A673 (cell line): ENCODE results near the gene RAN. TPM values are rescaled to one million over a fixed set of nuclear protein-coding genes. Genes with fewer than 3 reads are reported as not detected.
"Not testable (repeated sequence)": the region's sequence is repeated elsewhere in the genome, so short reads cannot be mapped to it uniquely, and the experiment has no call there.

ENCODE experiments used
- BruUV-seq: library from RNA; stranded (reverse); fragments of 400-500 nt; replicated peaks from 2 replicates; lab custom pipeline; 2021; lab: Mats Ljungman, UMichigan
- CTCF ChIA-PET: fragments of 300-600 bp; sonication (Branson Sonifier 250); formaldehyde crosslinking; loops from one replicate; lab custom pipeline; 2022; ENCODE audit warnings: antibody characterized with exemption; lab: Charles Lee
- POLR2A ChIA-PET: fragments of 300-600 bp; sonication (Branson Sonifier 250); formaldehyde crosslinking; loops from one replicate; lab custom pipeline; 2022; ENCODE audit warnings: antibody characterized with exemption; ENCODE audit not compliant: low non-redundant PET; lab: Charles Lee
- DNase-seq: peaks from one replicate; pipeline ENCODE4 v3.0.0-alpha.2; 2015; ENCODE audit warnings: low spot score
- H3K27ac ChIP-seq: fragments of 200-600 bp; sonication (generic); 2 replicates; pipeline ENCODE4 v1.5.1; 2016; ENCODE audit warnings: mixed run types, low read depth, mild to moderate bottlenecking, mixed read lengths, antibody characterized with exemption, low read length; ENCODE audit not compliant: poor library complexity, severe bottlenecking
- H3K27me3 ChIP-seq: fragments of 200-600 bp; sonication (generic); replicated peaks from 2 replicates; pipeline ENCODE4 v1.6.1; 2017; ENCODE audit warnings: mixed run types, low read depth, mild to moderate bottlenecking, mixed read lengths, antibody characterized with exemption, low read length; ENCODE audit not compliant: insufficient read depth, poor library complexity
- H3K36me3 ChIP-seq: fragments of 200-600 bp; sonication (generic); 2 replicates; pipeline ENCODE4 v1.6.1; 2016; ENCODE audit warnings: mixed run types, mild to moderate bottlenecking, mixed read lengths, antibody characterized with exemption, low read length; ENCODE audit not compliant: insufficient read depth, poor library complexity, severe bottlenecking
- H3K4me1 ChIP-seq: fragments of 200-600 bp; sonication (generic); 2 replicates; pipeline ENCODE4 v1.6.1; 2017; ENCODE audit warnings: mixed run types, mild to moderate bottlenecking, mixed read lengths, antibody characterized with exemption, low read length; ENCODE audit not compliant: insufficient read depth, poor library complexity, severe bottlenecking
- H3K4me3 ChIP-seq: fragments of 200-600 bp; sonication (generic); 2 replicates; pipeline ENCODE4 v1.5.1; 2016; ENCODE audit warnings: low read depth, mixed run types, mild to moderate bottlenecking, mixed read lengths, low read length; ENCODE audit not compliant: poor library complexity, severe bottlenecking
- H3K9me3 ChIP-seq: fragments of 200-600 bp; sonication (generic); 2 replicates; pipeline ENCODE4 v1.6.1; 2016; ENCODE audit warnings: mixed run types, low read depth, mild to moderate bottlenecking, mixed read lengths, antibody characterized with exemption, low read length; ENCODE audit not compliant: poor library complexity, severe bottlenecking
- CTCF ChIP-seq: fragments of 300-800, 200-600 bp; sonication (generic); conservative IDR thresholded peaks from 2 replicates; pipeline ENCODE4 v1.5.1; 2017; ENCODE audit warnings: low read depth, mild to moderate bottlenecking, antibody characterized with exemption, low read length, moderate library complexity, mixed read lengths
- EZH2 ChIP-seq: fragments of 200-600 bp; sonication (generic); IDR thresholded peaks from 2 replicates; pipeline ENCODE4 v1.6.1; 2017; ENCODE audit warnings: borderline replicate concordance, low read depth, mild to moderate bottlenecking, mixed read lengths, antibody characterized with exemption, low read length; ENCODE audit not compliant: poor library complexity, severe bottlenecking
- intact Hi-C: fragments of 100-400 bp; cut with micrococcal nuclease; formaldehyde crosslinking; loops from one replicate; pipeline ENCODE4 v1.10.0; 2022; ENCODE audit not compliant: unreplicated experiment
- total RNA-seq: library from RNA; stranded (reverse); gene quantifications from 2 replicates; pipeline ENCODE4 v1.2.3, GENCODE V29; 2021

Gene RAN
- total RNA-seq, 1 experiment from 2014 or later: 1,894 TPM

GRCh38 chr12:130873825-130874224, 2.0 kb downstream of the RAN start:
- Histone ChIP-seq H3K4me3 (peak overlapping the region; percentile 66), H3K9me3 (no peaks in the 10 kb centered on the region), H3K36me3 (peaks cover 53% of the 10 kb centered on the region), H3K27ac (peak overlapping the region; percentile 96), H3K27me3 (no peaks in the 10 kb centered on the region), H3K4me1 (peaks cover 19% of the 10 kb centered on the region)
- CTCF ChIA-PET: no interaction called here
- POLR2A ChIA-PET: interaction anchor here (0.6 kb wide), 1 partner anchor 38 kb away, joined by 5 read pairs; no protein-coding TSS in a partner anchor
- BruUV-seq: no TSS peak
- no peak for DNase-seq
- no peak for TF ChIP-seq CTCF
- TF ChIP-seq EZH2: no peak
- intact Hi-C loops: loop anchor here (5.0 kb wide), 1 partner anchor 37 kb away; the partner anchor contains the start of gene STX2

GRCh38 chr12:130874696-130875095, 2.8 kb downstream of the RAN start:
- Histone ChIP-seq H3K4me1 (peaks cover 19% of the 10 kb centered on the region), H3K36me3 (peaks cover 53% of the 10 kb centered on the region), H3K27ac (peak overlapping the region; percentile 14), H3K4me3 (peak overlapping the region; percentile 66), H3K27me3 (no peaks in the 10 kb centered on the region), H3K9me3 (no peaks in the 10 kb centered on the region)
- ChIA-PET CTCF (no interaction called here), POLR2A (no interaction called here)
- TF ChIP-seq CTCF (no peak), EZH2 (no peak)
- BruUV-seq: no TSS peak
- intact Hi-C loops: loop anchor here (5.0 kb wide), 1 partner anchor 37 kb away; the partner anchor contains the start of gene STX2
- DNase-seq: no peak

GRCh38 chr12:130875193-130875592, 3.3 kb downstream of the RAN start:
- H3K9me3 ChIP-seq: no peaks in the 10 kb centered on the region
- no peak for DNase-seq
- peaks cover 53% of the 10 kb centered on the region for H3K36me3 ChIP-seq
- H3K4me3 ChIP-seq: no peak overlapping the region
- TF ChIP-seq EZH2 (no peak), CTCF (no peak)
- no peaks in the 10 kb centered on the region for H3K27me3 ChIP-seq
- POLR2A ChIA-PET: no interaction called here
- H3K4me1 ChIP-seq: peaks cover 19% of the 10 kb centered on the region
- BruUV-seq: no TSS peak
- H3K27ac ChIP-seq: no peak overlapping the region
- intact Hi-C loops: no loop called here
- CTCF ChIA-PET: no interaction called here

- CTCF ChIA-PET: not testable (repeated sequence)
Measured at GRCh38 chr12:130875708-130876107, 3.8 kb downstream of the RAN start.

More at GRCh38 chr12:130875708-130876107, 3.8 kb downstream of the RAN start:
- H3K4me3 ChIP-seq, POLR2A ChIA-PET, H3K27me3 ChIP-seq, H3K27ac ChIP-seq, H3K9me3 ChIP-seq, intact Hi-C loops, DNase-seq: not testable (repeated sequence)
- Histone ChIP-seq H3K4me1 (peaks cover 16% of the 10 kb centered on the region), H3K36me3 (peaks cover 53% of the 10 kb centered on the region)
- TSS peak; percentile 9 for BruUV-seq
